ENCODE data around the gene PAIP2.

- no peak for TF ChIP-seq CTCF (IDR thresholded peaks at IDR 0.05)
- TF ChIP-seq POLR2AphosphoS5 (IDR thresholded peaks at IDR 0.05; ENCODE audit: low read depth, low read length), result no peak
- no peak for TF ChIP-seq REST (IDR thresholded peaks at IDR 0.05; ENCODE audit: insufficient read depth in 1 of 2, low read depth in 2 of 2, low read length in 1 of 2)
Observed at GRCh38 chr5:139354186-139354585, 12.5 kb downstream of the PAIP2 start.

Data from Panc1 (cell line).